Measurements from ENCODE around the gene PPRC1.

Gene PPRC1

GRCh38 chr10:102131286-102132170 is 1.3 kb upstream of the PPRC1 start:
- peak overlapping the region; percentile 85; the same call in 1 of the 2 replicates for H3K9ac ChIP-seq (ENCODE audit: low read depth, low read length)
- H3K27ac ChIP-seq (ENCODE audit: low read length) = no peak overlapping the region; the same call in 1 of the 2 replicates

GRCh38 chr10:102132193-102132562 is 662 bp upstream of the PPRC1 start:
- peaks cover 33% of the 10 kb centered on the region for H3K36me3 ChIP-seq (ENCODE audit: insufficient read depth, low read length)
- DNase-seq = no peak
- peaks cover 40% of the 10 kb centered on the region for H3K4me1 ChIP-seq (ENCODE audit: insufficient read depth, low read length)
- H3K4me3 ChIP-seq (ENCODE audit: low read depth in 1 of 2, low read length in 2 of 2) = peak overlapping the region; percentile 71 to 85; a peak in 3 of 4 replicates
- H3K27me3 ChIP-seq (ENCODE audit: insufficient read depth, low read length, poor library complexity) = no peaks in the 10 kb centered on the region
- TF ChIP-seq CTCF (IDR thresholded peaks at IDR 0.05; ENCODE audit: borderline replicate concordance, extremely low read depth, low read length, poor library complexity, severe bottlenecking) (no peak), EZH2 (IDR thresholded peaks at IDR 0.05; ENCODE audit: borderline replicate concordance, low read depth, low read length, severe bottlenecking) (no peak)
- peak overlapping the region; percentile 85 for H3K9ac ChIP-seq (ENCODE audit: low read depth, low read length)
- H2AFZ ChIP-seq (ENCODE audit: low read depth, low read length) = peak overlapping the region; percentile 86
- no peaks in the 10 kb centered on the region for H3K9me3 ChIP-seq (ENCODE audit: insufficient read depth, low read length, severe bottlenecking)
- H4K20me1 ChIP-seq (ENCODE audit: insufficient read depth, low read length) = peaks cover 36% of the 10 kb centered on the region
- peaks cover 46% of the 10 kb centered on the region for H3K79me2 ChIP-seq (ENCODE audit: insufficient read depth, low read length)
- no peak for ATAC-seq (ENCODE audit: insufficient read depth, low read depth)
- H3K27ac ChIP-seq (ENCODE audit: low read length) = peak overlapping the region; percentile 87
- H3K4me2 ChIP-seq (ENCODE audit: insufficient read depth, low read length) = peak overlapping the region; percentile 83

More at GRCh38 chr10:102131286-102132170, 1.3 kb upstream of the PPRC1 start:
- no peak for ATAC-seq (ENCODE audit: insufficient read depth, low read depth)
- H3K27me3 ChIP-seq (ENCODE audit: insufficient read depth, low read length, poor library complexity) = no peaks in the 10 kb centered on the region
- no peak for DNase-seq
- no peaks in the 10 kb centered on the region for H3K9me3 ChIP-seq (ENCODE audit: insufficient read depth, low read length, severe bottlenecking)
- H3K79me2 ChIP-seq (ENCODE audit: insufficient read depth, low read length) = peaks cover 39% of the 10 kb centered on the region
- no peak for TF ChIP-seq EZH2 (IDR thresholded peaks at IDR 0.05; ENCODE audit: borderline replicate concordance, low read depth, low read length, severe bottlenecking)
- TF ChIP-seq CTCF (IDR thresholded peaks at IDR 0.05; ENCODE audit: borderline replicate concordance, extremely low read depth, low read length, poor library complexity, severe bottlenecking) = no peak
- H3K4me1 ChIP-seq (ENCODE audit: insufficient read depth, low read length) = peaks cover 37% of the 10 kb centered on the region
- peaks cover 29% of the 10 kb centered on the region for H3K36me3 ChIP-seq (ENCODE audit: insufficient read depth, low read length)
- H3K4me2 ChIP-seq (ENCODE audit: insufficient read depth, low read length) = peak overlapping the region; percentile 83
- no peak overlapping the region for H3K4me3 ChIP-seq (ENCODE audit: low read depth in 1 of 2, low read length in 2 of 2)
- H2AFZ ChIP-seq (ENCODE audit: low read depth, low read length) = peak overlapping the region; percentile 86
- H4K20me1 ChIP-seq (ENCODE audit: insufficient read depth, low read length) = peaks cover 29% of the 10 kb centered on the region

GRCh38 chr10:102133373-102134195 is 744 bp downstream of the PPRC1 start:
- peak; percentile 22 for ATAC-seq (ENCODE audit: insufficient read depth, low read depth)

More at GRCh38 chr10:102133373-102134195, 744 bp downstream of the PPRC1 start:
- peak overlapping the region; percentile 85 for H3K9ac ChIP-seq (ENCODE audit: low read depth, low read length)
- peaks cover 50% of the 10 kb centered on the region for H4K20me1 ChIP-seq (ENCODE audit: insufficient read depth, low read length)
- TF ChIP-seq EZH2 (IDR thresholded peaks at IDR 0.05; ENCODE audit: borderline replicate concordance, low read depth, low read length, severe bottlenecking) (no peak), CTCF (IDR thresholded peaks at IDR 0.05; ENCODE audit: borderline replicate concordance, extremely low read depth, low read length, poor library complexity, severe bottlenecking) (no peak)
- H3K27ac ChIP-seq (ENCODE audit: low read length) = peak overlapping the region; percentile 87
- no peaks in the 10 kb centered on the region for H3K9me3 ChIP-seq (ENCODE audit: insufficient read depth, low read length, severe bottlenecking)
- peaks cover 43% of the 10 kb centered on the region for H3K4me1 ChIP-seq (ENCODE audit: insufficient read depth, low read length)
- H3K27me3 ChIP-seq (ENCODE audit: insufficient read depth, low read length, poor library complexity) = no peaks in the 10 kb centered on the region
- H3K4me2 ChIP-seq (ENCODE audit: insufficient read depth, low read length) = peak overlapping the region; percentile 83
- DNase-seq = peak; percentile 80
- H3K36me3 ChIP-seq (ENCODE audit: insufficient read depth, low read length) = peaks cover 47% of the 10 kb centered on the region
- peaks cover 60% of the 10 kb centered on the region for H3K79me2 ChIP-seq (ENCODE audit: insufficient read depth, low read length)
- H3K4me3 ChIP-seq (ENCODE audit: low read depth in 1 of 2, low read length in 2 of 2) = peak overlapping the region; percentile 71 to 85
- peak overlapping the region; percentile 86 for H2AFZ ChIP-seq (ENCODE audit: low read depth, low read length)

Data from DND-41 (cell line).